ENCODE data around the gene ZNF724. TPM values are rescaled to one million over a fixed set of nuclear protein-coding genes. Genes with fewer than 3 reads are reported as not detected.

Gene ZNF724
- total and polyA plus RNA-seq, 7 donors = 0.33 to 2.5 (median 0.97) TPM; not detected in 1

DNA sequence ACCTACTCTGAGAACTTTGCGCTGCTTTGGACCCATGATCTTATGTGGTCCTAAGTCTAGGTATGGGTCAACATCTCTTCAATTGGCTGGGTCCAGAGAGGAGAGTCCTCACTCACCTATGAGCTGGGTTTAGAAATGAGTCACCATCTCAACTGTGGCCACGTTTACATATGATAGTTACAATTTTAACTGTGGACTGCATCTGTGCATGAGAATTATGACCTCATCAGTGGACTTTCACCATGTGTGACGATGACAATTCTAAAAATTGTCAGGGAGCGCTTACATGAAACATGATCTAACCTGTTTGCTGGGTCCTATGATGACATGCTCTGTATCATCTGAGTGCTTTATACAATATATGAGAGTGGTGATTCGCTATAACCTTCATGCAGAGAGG is 12.7 kb upstream of the ZNF724 start:
- no peak overlapping the region for H3K4me3 ChIP-seq
- no peaks in the 10 kb centered on the region for H3K9me3 ChIP-seq
- no peaks in the 10 kb centered on the region for H3K27me3 ChIP-seq
- TF ChIP-seq POLR2A (IDR thresholded peaks at IDR 0.05) = no peak
- no peak for TF ChIP-seq EP300 (IDR thresholded peaks at IDR 0.05)
- no peak for TF ChIP-seq POLR2AphosphoS5 (IDR thresholded peaks at IDR 0.05)
- TF ChIP-seq, protein P1, sequence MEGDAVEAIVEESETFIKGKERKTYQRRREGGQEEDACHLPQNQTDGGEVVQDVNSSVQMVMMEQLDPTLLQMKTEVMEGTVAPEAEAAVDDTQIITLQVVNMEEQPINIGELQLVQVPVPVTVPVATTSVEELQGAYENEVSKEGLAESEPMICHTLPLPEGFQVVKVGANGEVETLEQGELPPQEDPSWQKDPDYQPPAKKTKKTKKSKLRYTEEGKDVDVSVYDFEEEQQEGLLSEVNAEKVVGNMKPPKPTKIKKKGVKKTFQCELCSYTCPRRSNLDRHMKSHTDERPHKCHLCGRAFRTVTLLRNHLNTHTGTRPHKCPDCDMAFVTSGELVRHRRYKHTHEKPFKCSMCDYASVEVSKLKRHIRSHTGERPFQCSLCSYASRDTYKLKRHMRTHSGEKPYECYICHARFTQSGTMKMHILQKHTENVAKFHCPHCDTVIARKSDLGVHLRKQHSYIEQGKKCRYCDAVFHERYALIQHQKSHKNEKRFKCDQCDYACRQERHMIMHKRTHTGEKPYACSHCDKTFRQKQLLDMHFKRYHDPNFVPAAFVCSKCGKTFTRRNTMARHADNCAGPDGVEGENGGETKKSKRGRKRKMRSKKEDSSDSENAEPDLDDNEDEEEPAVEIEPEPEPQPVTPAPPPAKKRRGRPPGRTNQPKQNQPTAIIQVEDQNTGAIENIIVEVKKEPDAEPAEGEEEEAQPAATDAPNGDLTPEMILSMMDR (IDR thresholded peaks at IDR 0.05) = no peak
- intact Hi-C loops (cut with DNase I) = no loop called here
- no peak overlapping the region for H3K27ac ChIP-seq
- WGBS, 2 donors = 77 to 89% methylated on average over 5 of the region's 5 CpGs
- no peak for DNase-seq
- H3K4me1 ChIP-seq = no peaks in the 10 kb centered on the region
- H3K36me3 ChIP-seq = peaks cover 0 to 35% (median 7%) of the 10 kb centered on the region in 4 donors

GRCh38 chr19:23261496-23262020 is 11.4 kb upstream of the ZNF724 start:
- H3K27me3 ChIP-seq = no peaks in the 10 kb centered on the region
- peaks cover 0 to 29% (median 2%) of the 10 kb centered on the region in 4 donors for H3K36me3 ChIP-seq
- H3K4me3 ChIP-seq = no peak overlapping the region
- H3K4me1 ChIP-seq = no peaks in the 10 kb centered on the region
- no peak overlapping the region for H3K27ac ChIP-seq
- WGBS, 2 donors = 90 to 91% methylated on average over 3 of the region's 3 CpGs
- no peaks in the 10 kb centered on the region for H3K9me3 ChIP-seq
- DNase-seq = no peak
- no peak for TF ChIP-seq EP300 (IDR thresholded peaks at IDR 0.05)
- intact Hi-C loops (cut with DNase I) = no loop called here

- Histone ChIP-seq H3K4me1 (no peaks in the 10 kb centered on the region), H3K36me3 (peaks cover 0 to 29% (median 2%) of the 10 kb centered on the region in 4 donors), H3K9me3 (no peaks in the 10 kb centered on the region), H3K27ac (no peak overlapping the region), H3K27me3 (no peaks in the 10 kb centered on the region), H3K4me3 (no peak overlapping the region)
- TF ChIP-seq EP300 (IDR thresholded peaks at IDR 0.05) (no peak), POLR2A (IDR thresholded peaks at IDR 0.05) (no peak), POLR2AphosphoS5 (IDR thresholded peaks at IDR 0.05) (no peak)
- TF ChIP-seq, protein P1 (IDR thresholded peaks at IDR 0.05) = no peak
- intact Hi-C loops (cut with DNase I) = no loop called here
- 86 to 88% methylated on average over 5 of the region's 5 CpGs for WGBS, 2 donors
- DNase-seq = no peak
These were observed 10.8 kb upstream of the ZNF724 start for GRCh38 chr19:23260956-23261355.

DNA sequence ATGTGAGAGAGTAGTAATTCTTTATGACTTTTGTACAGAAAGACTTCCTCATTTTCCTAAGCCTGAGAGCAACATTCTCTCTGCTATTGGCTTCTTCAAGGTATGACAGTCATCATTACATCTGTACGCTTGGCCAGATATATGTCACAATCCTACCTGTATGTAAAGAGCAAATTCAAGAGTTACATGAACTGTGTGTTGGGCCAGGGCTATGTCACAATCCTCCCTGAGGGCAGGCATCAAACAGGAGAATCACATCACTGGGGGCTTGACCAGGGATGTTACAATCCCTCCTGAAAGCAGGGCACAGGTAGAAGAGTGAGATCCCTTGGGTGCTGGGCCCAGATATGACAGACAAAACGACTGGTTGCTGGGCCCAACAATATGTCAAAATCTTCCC is 9.8 kb upstream of the ZNF724 start:
- no peaks in the 10 kb centered on the region for H3K9me3 ChIP-seq
- WGBS, 2 donors = 89 to 90% methylated on average over 2 of the region's 2 CpGs
- no peaks in the 10 kb centered on the region for H3K4me1 ChIP-seq
- TF ChIP-seq EP300 (IDR thresholded peaks at IDR 0.05) = no peak
- no peak for TF ChIP-seq POLR2AphosphoS5 (IDR thresholded peaks at IDR 0.05)
- TF ChIP-seq, protein P1 (IDR thresholded peaks at IDR 0.05) = no peak
- no peak for DNase-seq
- H3K36me3 ChIP-seq = peaks cover 0 to 29% (median 2%) of the 10 kb centered on the region in 4 donors
- no peak overlapping the region for H3K4me3 ChIP-seq
- intact Hi-C loops (cut with DNase I) = no loop called here
- no peak overlapping the region for H3K27ac ChIP-seq
- no peaks in the 10 kb centered on the region for H3K27me3 ChIP-seq

GRCh38 chr19:23255700-23256099 is 5.5 kb upstream of the ZNF724 start:
- no peaks in the 10 kb centered on the region for H3K27me3 ChIP-seq
- no peak overlapping the region for H3K4me3 ChIP-seq
- intact Hi-C loops (cut with DNase I) = no loop called here
- no peaks in the 10 kb centered on the region for H3K9me3 ChIP-seq
- WGBS, 2 donors = 92 to 97% methylated on average over 4 of the region's 4 CpGs
- no peaks in the 10 kb centered on the region for H3K4me1 ChIP-seq
- no peak overlapping the region for H3K27ac ChIP-seq
- no peak for DNase-seq
- peaks cover 0 to 21% (median 2%) of the 10 kb centered on the region in 4 donors for H3K36me3 ChIP-seq
- TF ChIP-seq POLR2AphosphoS5 (IDR thresholded peaks at IDR 0.05) (no peak), POLR2A (IDR thresholded peaks at IDR 0.05) (no peak), EP300 (IDR thresholded peaks at IDR 0.05) (no peak)
- TF ChIP-seq, protein P1 (IDR thresholded peaks at IDR 0.05) = no peak
